ENCODE measurements around the gene EFCAB6.

The EFCAB6 gene

GRCh38 chr22:43531651-43532050, 280.5 kb downstream of the EFCAB6 start:
- Histone ChIP-seq H4K91ac (ENCODE audit: low read depth, low read length, poor library complexity) (no peak overlapping the region), H3K27ac (replicated peaks; ENCODE audit: low read length) (no peak overlapping the region)
- no CpG with 5 or more reads among the region's 4 CpGs for WGBS, 2 donors (ENCODE audit: extremely low coverage in 2 of 2, insufficient read length in 2 of 2, insufficient replicate concordance in 1 of 2)

GRCh38 chr22:43530349-43531201, 281.5 kb downstream of the EFCAB6 start:
- Histone ChIP-seq H4K8ac (ENCODE audit: low read depth, low read length) (no peak overlapping the region), H3K36me3 (replicated peaks in 1 of 2; ENCODE audit: control insufficient read depth in 2 of 2, insufficient read depth in 2 of 2, low read length in 2 of 2) (no peaks in the 10 kb centered on the region), H3K4me2 (ENCODE audit: insufficient read depth, low read length, poor library complexity, severe bottlenecking) (no peak overlapping the region), H3K27ac (replicated peaks; ENCODE audit: low read length) (no peak overlapping the region), H3K27me3 (ENCODE audit: control insufficient read depth in 3 of 3, insufficient read depth in 3 of 3, low read depth in 1 of 3, low read length in 3 of 3) (no peaks in the 10 kb centered on the region), H2AFZ (ENCODE audit: low read length) (no peak overlapping the region), H3K23ac (ENCODE audit: low read depth, low read length, poor library complexity) (no peak overlapping the region), H3K4me1 (ENCODE audit: control insufficient read depth in 2 of 2, insufficient read depth in 1 of 2, low read depth in 1 of 2, low read length in 2 of 2) (peaks cover 0 to 1% of the 10 kb centered on the region in 2 donors), H3K9ac (ENCODE audit: low read depth, low read length, poor library complexity) (no peak overlapping the region), H3K18ac (ENCODE audit: low read length) (no peak overlapping the region), H3K9me3 (replicated peaks in 1 of 2; ENCODE audit: control insufficient read depth in 2 of 2, insufficient read depth in 1 of 2, low read depth in 1 of 2, low read length in 2 of 2) (no peaks in the 10 kb centered on the region), H2BK12ac (ENCODE audit: low read length) (no peak overlapping the region), H3K79me1 (ENCODE audit: low read depth, low read length) (no peaks in the 10 kb centered on the region), H2BK120ac (ENCODE audit: low read depth, low read length) (peak overlapping the region; percentile 48), H3K14ac (ENCODE audit: low read length) (no peak overlapping the region), H2BK15ac (ENCODE audit: low read length) (peak overlapping the region; percentile 51), H2BK5ac (ENCODE audit: low read length) (peak overlapping the region; percentile 9), H3K4me3 (ENCODE audit: low read length in 2 of 2) (no peak overlapping the region), H2AK5ac (ENCODE audit: low read depth, low read length) (peak overlapping the region; percentile 84), H3K4ac (ENCODE audit: low read length) (no peak overlapping the region), H4K91ac (ENCODE audit: low read depth, low read length, poor library complexity) (no peak overlapping the region)
- no peak for DNase-seq (ENCODE audit: low spot score)
- WGBS, 2 donors (ENCODE audit: extremely low coverage in 2 of 2, insufficient read length in 2 of 2, insufficient replicate concordance in 1 of 2), result no CpG with 5 or more reads among the region's 34 CpGs

More at GRCh38 chr22:43531651-43532050, 280.5 kb downstream of the EFCAB6 start:
- Histone ChIP-seq H3K4me2 (ENCODE audit: insufficient read depth, low read length, poor library complexity, severe bottlenecking) (no peak overlapping the region), H4K8ac (ENCODE audit: low read depth, low read length) (no peak overlapping the region), H3K36me3 (replicated peaks in 1 of 2; ENCODE audit: control insufficient read depth in 2 of 2, insufficient read depth in 2 of 2, low read length in 2 of 2) (no peaks in the 10 kb centered on the region), H3K4me1 (ENCODE audit: control insufficient read depth in 2 of 2, insufficient read depth in 1 of 2, low read depth in 1 of 2, low read length in 2 of 2) (peaks cover 0 to 1% of the 10 kb centered on the region in 2 donors), H2BK12ac (ENCODE audit: low read length) (no peak overlapping the region), H2AFZ (ENCODE audit: low read length) (no peak overlapping the region), H2BK15ac (ENCODE audit: low read length) (no peak overlapping the region), H3K9ac (ENCODE audit: low read depth, low read length, poor library complexity) (no peak overlapping the region), H3K27me3 (ENCODE audit: control insufficient read depth in 3 of 3, insufficient read depth in 3 of 3, low read depth in 1 of 3, low read length in 3 of 3) (no peaks in the 10 kb centered on the region), H3K9me3 (replicated peaks in 1 of 2; ENCODE audit: control insufficient read depth in 2 of 2, insufficient read depth in 1 of 2, low read depth in 1 of 2, low read length in 2 of 2) (no peaks in the 10 kb centered on the region), H2AK5ac (ENCODE audit: low read depth, low read length) (no peak overlapping the region), H3K18ac (ENCODE audit: low read length) (peak overlapping the region; percentile 48), H3K4ac (ENCODE audit: low read length) (no peak overlapping the region), H3K14ac (ENCODE audit: low read length) (no peak overlapping the region), H2BK5ac (ENCODE audit: low read length) (peak overlapping the region; percentile 63), H3K79me1 (ENCODE audit: low read depth, low read length) (no peaks in the 10 kb centered on the region), H3K23ac (ENCODE audit: low read depth, low read length, poor library complexity) (no peak overlapping the region), H3K4me3 (ENCODE audit: low read length in 2 of 2) (no peak overlapping the region), H2BK120ac (ENCODE audit: low read depth, low read length) (no peak overlapping the region)
- DNase-seq (ENCODE audit: low spot score), result no peak

GRCh38 chr22:43529934-43530333, 282.2 kb downstream of the EFCAB6 start:
- H3K4me1 ChIP-seq (ENCODE audit: control insufficient read depth in 2 of 2, insufficient read depth in 1 of 2, low read depth in 1 of 2, low read length in 2 of 2), result peaks cover 0 to 1% of the 10 kb centered on the region in 2 donors
- H2BK15ac ChIP-seq (ENCODE audit: low read length), result peak overlapping the region; percentile 51
- no peak overlapping the region for H2AFZ ChIP-seq (ENCODE audit: low read length)
- no peak overlapping the region for H3K27ac ChIP-seq (replicated peaks; ENCODE audit: low read length)
- no peak for DNase-seq (ENCODE audit: low spot score)
- no peaks in the 10 kb centered on the region for H3K9me3 ChIP-seq (replicated peaks in 1 of 2; ENCODE audit: control insufficient read depth in 2 of 2, insufficient read depth in 1 of 2, low read depth in 1 of 2, low read length in 2 of 2)
- no peak overlapping the region for H3K4me3 ChIP-seq (ENCODE audit: low read length in 2 of 2)
- H3K14ac ChIP-seq (ENCODE audit: low read length), result no peak overlapping the region
- H4K91ac ChIP-seq (ENCODE audit: low read depth, low read length, poor library complexity), result no peak overlapping the region
- no CpG with 5 or more reads among the region's 9 CpGs for WGBS, 2 donors (ENCODE audit: extremely low coverage in 2 of 2, insufficient read length in 2 of 2, insufficient replicate concordance in 1 of 2)
- H4K8ac ChIP-seq (ENCODE audit: low read depth, low read length), result no peak overlapping the region
- no peak overlapping the region for H3K18ac ChIP-seq (ENCODE audit: low read length)
- no peak overlapping the region for H3K9ac ChIP-seq (ENCODE audit: low read depth, low read length, poor library complexity)
- H2BK120ac ChIP-seq (ENCODE audit: low read depth, low read length), result peak overlapping the region; percentile 48
- H3K27me3 ChIP-seq (ENCODE audit: control insufficient read depth in 3 of 3, insufficient read depth in 3 of 3, low read depth in 1 of 3, low read length in 3 of 3), result no peaks in the 10 kb centered on the region
- H3K23ac ChIP-seq (ENCODE audit: low read depth, low read length, poor library complexity), result no peak overlapping the region
- H3K79me1 ChIP-seq (ENCODE audit: low read depth, low read length), result no peaks in the 10 kb centered on the region
- H3K4me2 ChIP-seq (ENCODE audit: insufficient read depth, low read length, poor library complexity, severe bottlenecking), result no peak overlapping the region
- H2BK12ac ChIP-seq (ENCODE audit: low read length), result no peak overlapping the region
- H3K36me3 ChIP-seq (replicated peaks in 1 of 2; ENCODE audit: control insufficient read depth in 2 of 2, insufficient read depth in 2 of 2, low read length in 2 of 2), result no peaks in the 10 kb centered on the region
- no peak overlapping the region for H3K4ac ChIP-seq (ENCODE audit: low read length)
- peak overlapping the region; percentile 9 for H2BK5ac ChIP-seq (ENCODE audit: low read length)
- peak overlapping the region; percentile 84 for H2AK5ac ChIP-seq (ENCODE audit: low read depth, low read length)

GRCh38 chr22:43529461-43529860, 282.6 kb downstream of the EFCAB6 start:
- Histone ChIP-seq H3K36me3 (replicated peaks in 1 of 2; ENCODE audit: control insufficient read depth in 2 of 2, insufficient read depth in 2 of 2, low read length in 2 of 2) (no peaks in the 10 kb centered on the region), H4K91ac (ENCODE audit: low read depth, low read length, poor library complexity) (no peak overlapping the region), H3K4me2 (ENCODE audit: insufficient read depth, low read length, poor library complexity, severe bottlenecking) (no peak overlapping the region), H3K9ac (ENCODE audit: low read depth, low read length, poor library complexity) (no peak overlapping the region), H2BK15ac (ENCODE audit: low read length) (no peak overlapping the region), H3K9me3 (replicated peaks in 1 of 2; ENCODE audit: control insufficient read depth in 2 of 2, insufficient read depth in 1 of 2, low read depth in 1 of 2, low read length in 2 of 2) (no peaks in the 10 kb centered on the region), H2AK5ac (ENCODE audit: low read depth, low read length) (no peak overlapping the region), H2AFZ (ENCODE audit: low read length) (no peak overlapping the region), H3K4me3 (ENCODE audit: low read length in 2 of 2) (no peak overlapping the region), H3K27ac (replicated peaks; ENCODE audit: low read length) (no peak overlapping the region), H3K79me1 (ENCODE audit: low read depth, low read length) (no peaks in the 10 kb centered on the region), H3K23ac (ENCODE audit: low read depth, low read length, poor library complexity) (no peak overlapping the region), H3K27me3 (ENCODE audit: control insufficient read depth in 3 of 3, insufficient read depth in 3 of 3, low read depth in 1 of 3, low read length in 3 of 3) (no peaks in the 10 kb centered on the region), H2BK12ac (ENCODE audit: low read length) (no peak overlapping the region), H3K4me1 (ENCODE audit: control insufficient read depth in 2 of 2, insufficient read depth in 1 of 2, low read depth in 1 of 2, low read length in 2 of 2) (peaks cover 0 to 1% of the 10 kb centered on the region in 2 donors), H2BK5ac (ENCODE audit: low read length) (no peak overlapping the region), H2BK120ac (ENCODE audit: low read depth, low read length) (no peak overlapping the region), H3K4ac (ENCODE audit: low read length) (no peak overlapping the region), H3K18ac (ENCODE audit: low read length) (no peak overlapping the region), H3K14ac (ENCODE audit: low read length) (no peak overlapping the region), H4K8ac (ENCODE audit: low read depth, low read length) (no peak overlapping the region)
- no CpG with 5 or more reads among the region's 2 CpGs for WGBS, 2 donors (ENCODE audit: extremely low coverage in 2 of 2, insufficient read length in 2 of 2, insufficient replicate concordance in 1 of 2)
- DNase-seq (ENCODE audit: low spot score), result no peak

All from neuronal stem cell (in vitro differentiated cells).